Suprapubic skin (tissue), 4 donors: ENCODE measurements around the gene MTMR12. TPM values are rescaled to one million over a fixed set of nuclear protein-coding genes. Genes with fewer than 3 reads are reported as not detected.
A peak's percentile ranks its signal among the peaks of the same experiment; 100 is the strongest.

Experiments
- DNase-seq, 2 donors: peaks; one replicate each; pipeline ENCODE4 v3.0.0-alpha.2; 2019; ENCODE audit warnings: low spot score in 2 of 2
- H3K27ac ChIP-seq: fragments of 200-600 bp; sonication (generic); one replicate; pipeline ENCODE4 v1.5.1; 2019
- H3K27me3 ChIP-seq: fragments of 200-600 bp; sonication (generic); one replicate; pipeline ENCODE4 v1.5.1; 2019
- H3K36me3 ChIP-seq: fragments of 200-600 bp; sonication (generic); one replicate; pipeline ENCODE4 v1.5.1; 2019
- H3K4me1 ChIP-seq: fragments of 200-600 bp; sonication (generic); one replicate; pipeline ENCODE4 v1.5.1; 2019
- H3K4me3 ChIP-seq: fragments of 200-600 bp; sonication (generic); one replicate; pipeline ENCODE4 v1.5.1; 2019; ENCODE audit warnings: mild to moderate bottlenecking
- H3K9me3 ChIP-seq: fragments of 200-600 bp; sonication (generic); one replicate; pipeline ENCODE4 v1.5.1; 2019
- CTCF ChIP-seq, 2 donors: fragments of 200-600 bp in 1 of 2; fragments of 450-650 bp in 1 of 2; sonication (generic) in 1 of 2; IDR thresholded peaks; one replicate each; pipeline ENCODE4 v1.5.1; 2016 to 2019; ENCODE audit warnings: antibody characterized with exemption in 2 of 2, mild to moderate bottlenecking in 1 of 2, moderate library complexity in 1 of 2
- EP300 ChIP-seq: sonication (generic); formaldehyde crosslinking; IDR thresholded peaks from one replicate; pipeline ENCODE4 v1.6.1; 2017; ENCODE audit warnings: antibody characterized with exemption
- POLR2A ChIP-seq, 2 donors: fragments of 450-650 bp; IDR thresholded peaks; one replicate each; pipeline ENCODE4 v1.6.1; 2017; ENCODE audit warnings: antibody characterized with exemption in 2 of 2, mild to moderate bottlenecking in 2 of 2, moderate library complexity in 2 of 2
- POLR2AphosphoS5 ChIP-seq, 3 donors: sonication (generic); formaldehyde crosslinking; IDR thresholded peaks; one replicate each; pipeline ENCODE4 v1.6.1; 2017; ENCODE audit warnings: antibody characterized with exemption in 3 of 3
- WGBS: methylation state at CpG from one replicate; pipeline ENCODE4 v1.1.5; 2018; 5-methylcytosine and 5-hydroxymethylcytosine counted together
- total RNA-seq, 4 donors: library from RNA; depleted of rRNA; stranded (reverse); fragments of >200 nt; gene quantifications; one replicate each; pipeline ENCODE4 v1.1.0, GENCODE V29; 2016

The MTMR12 gene
- total RNA-seq, 4 donors from 2014 or later, result 28.1 to 43.6 (median 40.6) TPM

GRCh38 chr5:32312197-32312594 is 543 bp downstream of the MTMR12 start:
- peak in 1 of 2 donors; percentile 86 for DNase-seq
- no peaks in the 10 kb centered on the region for H3K27me3 ChIP-seq
- TF ChIP-seq POLR2A (IDR thresholded peaks at IDR 0.05) (no peak), POLR2AphosphoS5 (IDR thresholded peaks at IDR 0.05) (no peak), CTCF (IDR thresholded peaks at IDR 0.05) (no peak), EP300 (no peak)
- peaks cover 45% of the 10 kb centered on the region for H3K4me1 ChIP-seq
- H3K27ac ChIP-seq, result peak overlapping the region; percentile 99
- 0% methylated on average over 14 of the region's 34 CpGs for WGBS
- no peaks in the 10 kb centered on the region for H3K9me3 ChIP-seq
- peak overlapping the region; percentile 99 for H3K4me3 ChIP-seq
- H3K36me3 ChIP-seq, result no peaks in the 10 kb centered on the region

GRCh38 chr5:32311404-32312196 is 1.1 kb downstream of the MTMR12 start:
- WGBS, result 21% methylated on average over 16 of the region's 16 CpGs
- no peaks in the 10 kb centered on the region for H3K27me3 ChIP-seq
- H3K27ac ChIP-seq, result peak overlapping the region; percentile 99
- no peak for DNase-seq
- H3K9me3 ChIP-seq, result no peaks in the 10 kb centered on the region
- H3K4me1 ChIP-seq, result peaks cover 45% of the 10 kb centered on the region
- H3K4me3 ChIP-seq, result peak overlapping the region; percentile 99
- H3K36me3 ChIP-seq, result no peaks in the 10 kb centered on the region
- no peak for TF ChIP-seq CTCF (IDR thresholded peaks at IDR 0.05)
- no peak for TF ChIP-seq POLR2A (IDR thresholded peaks at IDR 0.05)
- TF ChIP-seq EP300, result no peak
- no peak for TF ChIP-seq POLR2AphosphoS5 (IDR thresholded peaks at IDR 0.05)

GRCh38 chr5:32309761-32310160 is 3.0 kb downstream of the MTMR12 start:
- H3K27ac ChIP-seq, result peak overlapping the region; percentile 11
- H3K27me3 ChIP-seq, result no peaks in the 10 kb centered on the region
- H3K4me3 ChIP-seq, result no peak overlapping the region
- no peaks in the 10 kb centered on the region for H3K9me3 ChIP-seq
- H3K4me1 ChIP-seq, result peaks cover 46% of the 10 kb centered on the region
- TF ChIP-seq CTCF (IDR thresholded peaks at IDR 0.05) (no peak), EP300 (no peak), POLR2A (IDR thresholded peaks at IDR 0.05) (no peak)
- WGBS, result 85% methylated on average over 6 of the region's 6 CpGs
- DNase-seq, result no peak
- H3K36me3 ChIP-seq, result no peaks in the 10 kb centered on the region

- H3K27me3 ChIP-seq, result no peaks in the 10 kb centered on the region
- H3K27ac ChIP-seq, result peak overlapping the region; percentile 27
- H3K4me1 ChIP-seq, result peaks cover 49% of the 10 kb centered on the region
- no peaks in the 10 kb centered on the region for H3K9me3 ChIP-seq
- H3K4me3 ChIP-seq, result no peak overlapping the region
- DNase-seq, result no peak
- WGBS, result 32% methylated on average over 3 of the region's 3 CpGs
- TF ChIP-seq POLR2A (IDR thresholded peaks at IDR 0.05) (no peak), POLR2AphosphoS5 (IDR thresholded peaks at IDR 0.05) (no peak), CTCF (IDR thresholded peaks at IDR 0.05) (no peak), EP300 (no peak)
- no peaks in the 10 kb centered on the region for H3K36me3 ChIP-seq
Measured at GRCh38 chr5:32308946-32309345, 3.8 kb downstream of the MTMR12 start.

GRCh38 chr5:32307769-32308194 is 5.0 kb downstream of the MTMR12 start:
- H3K27me3 ChIP-seq, result no peaks in the 10 kb centered on the region
- no peak overlapping the region for H3K27ac ChIP-seq
- TF ChIP-seq CTCF (IDR thresholded peaks at IDR 0.05), result no peak
- no peak for TF ChIP-seq EP300
- no peak for TF ChIP-seq POLR2A (IDR thresholded peaks at IDR 0.05)
- no peak for TF ChIP-seq POLR2AphosphoS5 (IDR thresholded peaks at IDR 0.05)
- peaks cover 44% of the 10 kb centered on the region for H3K4me1 ChIP-seq
- no peaks in the 10 kb centered on the region for H3K9me3 ChIP-seq
- 95% methylated on average over 4 of the region's 4 CpGs for WGBS
- no peak overlapping the region for H3K4me3 ChIP-seq
- H3K36me3 ChIP-seq, result no peaks in the 10 kb centered on the region
- DNase-seq, result no peak
